DMS53 treated with DMSO at 0.1 percent for 48 hours (cell line): ENCODE measurements around the gene LDAH.
A peak's percentile ranks its signal among the peaks of the same experiment; 100 is the strongest.

Experiments
- DNase-seq: peaks from one replicate; lab custom pipeline; 2025; ENCODE audit not compliant: unreplicated experiment; lab: John Stamatoyannopoulos, UW

Gene LDAH

DNA sequence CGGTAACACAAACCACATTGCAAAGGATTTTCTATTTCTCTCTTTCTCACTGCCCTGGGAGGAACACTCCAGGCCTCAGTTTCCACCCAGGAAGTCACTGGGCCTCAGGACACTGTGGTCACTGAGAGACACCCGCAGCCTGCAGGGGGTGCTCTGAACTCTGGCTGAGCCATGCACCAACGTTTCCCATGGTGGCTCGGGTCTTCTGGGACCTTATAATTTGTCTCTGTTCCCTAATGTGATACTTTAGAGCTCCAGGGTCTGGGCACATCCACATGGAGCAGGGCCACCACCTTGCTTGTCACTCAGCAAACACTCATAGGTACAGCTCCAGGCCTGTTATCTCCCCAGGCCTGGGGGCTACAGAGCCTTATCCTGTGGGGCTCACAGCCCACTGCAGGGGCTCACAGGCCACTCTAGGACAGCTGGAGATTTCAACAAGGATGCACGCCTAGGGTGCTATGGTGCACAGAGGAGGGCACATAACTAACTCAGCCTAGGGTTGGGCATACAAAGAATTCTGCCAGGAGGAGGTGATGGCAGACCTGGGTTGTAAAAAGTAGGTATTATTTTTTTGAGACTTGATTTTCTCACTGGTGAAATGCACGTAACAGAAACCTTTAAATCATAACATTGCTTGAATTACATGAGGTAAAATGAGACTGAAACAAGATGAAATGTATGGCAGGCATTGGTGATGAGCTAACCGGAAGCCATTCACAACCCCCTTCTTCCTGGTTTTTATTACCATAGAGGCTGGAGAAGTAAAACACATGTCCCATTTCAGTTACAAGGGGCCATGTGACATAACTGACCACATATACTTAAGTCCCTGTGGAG lies 169.0 kb downstream of the LDAH start:
- no peak for DNase-seq

DNA sequence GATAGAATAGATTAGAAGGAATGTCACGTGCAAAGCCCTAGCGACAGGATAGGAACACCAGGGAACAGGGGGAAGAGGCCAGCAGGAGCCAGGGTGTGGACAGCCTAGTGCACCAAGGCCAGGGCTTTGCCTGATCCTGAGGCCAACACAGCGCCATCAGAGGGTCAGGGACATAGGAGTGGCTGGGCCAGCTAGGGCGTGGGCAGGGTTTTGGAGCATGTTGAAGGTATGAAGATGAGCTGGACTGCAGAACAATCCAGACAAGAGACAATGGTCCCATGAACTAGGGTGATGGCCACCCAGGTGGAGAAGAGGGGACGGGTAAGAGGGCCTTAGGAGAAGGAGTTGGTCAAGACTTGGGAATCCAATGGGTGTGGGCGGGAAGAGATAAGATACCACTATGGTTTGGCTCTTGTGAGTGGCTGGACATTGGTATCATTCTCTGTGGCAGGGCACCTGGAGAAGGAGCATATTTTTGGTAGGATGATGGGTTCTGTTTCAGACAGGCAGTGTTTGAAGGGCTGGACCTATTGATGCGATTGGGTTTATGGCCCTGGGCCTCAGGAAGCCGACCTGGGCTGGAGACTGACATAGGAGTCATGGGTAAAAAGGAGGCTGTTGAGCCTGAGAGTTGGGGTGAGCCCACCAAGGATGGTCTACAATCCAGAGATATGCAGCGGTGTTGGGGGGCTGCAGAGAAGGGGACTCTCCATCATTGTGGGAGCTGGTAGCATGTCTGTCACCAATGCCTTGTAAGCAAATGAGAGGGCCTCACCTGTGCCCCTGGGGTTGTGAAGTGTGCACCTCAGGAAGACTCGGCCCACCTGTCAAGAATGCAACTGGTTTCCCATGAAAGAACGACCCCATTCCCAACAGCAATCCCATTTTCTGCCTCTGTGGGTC lies 170.0 kb downstream of the LDAH start:
- no peak for DNase-seq

DNA sequence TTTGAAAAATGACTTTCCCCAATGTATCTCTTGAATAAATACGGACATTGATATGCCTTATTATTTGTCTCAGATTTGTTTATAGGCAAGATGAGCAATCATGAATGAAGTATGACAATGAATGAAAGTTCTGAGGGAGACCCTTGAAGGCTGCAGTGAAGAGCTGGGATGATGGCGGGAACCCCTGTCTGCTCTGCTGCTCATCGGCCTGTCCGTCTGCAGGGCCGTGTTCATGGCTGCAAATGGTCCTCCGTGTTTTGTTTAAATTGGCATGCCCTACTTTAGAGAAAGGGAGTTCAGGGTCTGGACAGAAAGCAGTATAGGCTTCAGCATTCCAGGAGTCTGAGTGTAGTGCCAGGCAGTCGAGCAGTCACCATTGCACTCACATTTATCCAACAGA lies 170.8 kb downstream of the LDAH start:
- no peak for DNase-seq

DNA sequence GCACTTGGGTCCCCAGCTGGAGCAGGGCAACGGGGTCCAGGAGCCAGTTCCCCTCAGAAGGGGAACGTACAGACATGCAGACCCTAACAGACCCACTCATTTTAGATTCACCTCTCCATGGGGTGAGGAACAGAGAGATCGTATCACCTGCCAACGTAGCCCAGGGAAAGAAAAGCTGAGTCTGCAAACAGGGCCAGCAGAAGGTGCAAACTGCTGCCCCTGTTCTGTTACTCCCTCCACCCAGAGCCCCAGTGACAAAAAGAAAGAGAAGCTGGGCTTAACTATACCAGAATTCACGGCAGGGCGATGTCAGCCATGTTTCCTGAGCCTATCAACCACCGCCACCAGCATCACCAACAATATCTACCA lies 171.2 kb downstream of the LDAH start:
- DNase-seq, result no peak

DNA sequence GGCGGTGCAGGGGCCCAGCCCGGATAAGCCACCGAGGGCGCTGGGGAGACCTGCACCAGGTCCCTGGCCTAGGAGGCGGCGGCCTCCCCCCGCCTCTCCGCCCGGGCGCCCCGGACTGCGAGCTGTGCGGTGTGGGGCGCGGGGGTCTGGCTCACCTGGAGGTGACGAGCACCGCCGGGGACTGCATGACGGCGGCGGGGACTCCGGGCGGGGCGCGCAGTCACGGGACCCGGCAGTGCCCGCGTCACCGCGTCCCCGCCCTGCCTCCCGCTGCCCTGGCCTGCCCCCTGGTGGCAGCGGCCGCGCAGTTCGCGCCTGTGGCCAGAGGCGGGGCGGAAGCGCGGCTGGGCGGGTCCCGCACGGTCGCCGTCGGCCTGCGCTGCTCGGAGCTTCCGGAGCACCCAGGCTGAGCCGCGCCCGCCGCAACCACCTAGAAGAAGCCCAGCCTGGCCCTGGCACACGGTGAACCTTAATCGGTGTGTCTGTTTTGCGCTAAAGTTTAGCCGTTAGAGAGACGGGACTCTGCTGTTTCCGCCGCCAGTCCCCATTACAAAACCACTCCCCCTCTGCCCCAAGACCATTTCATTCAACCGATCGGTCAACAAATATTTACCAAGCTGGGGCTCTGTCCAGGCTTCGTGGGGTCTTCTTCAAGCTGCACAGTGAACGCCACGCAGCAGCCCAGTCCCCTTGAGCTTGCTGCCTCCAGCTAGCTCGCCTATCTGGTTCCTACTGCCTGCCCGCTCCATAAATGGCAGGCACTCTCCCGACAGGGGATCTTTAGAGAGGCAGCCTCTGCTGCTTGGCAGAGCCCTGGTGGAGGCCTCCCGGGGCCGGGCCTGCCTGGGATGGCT lies 171.8 kb downstream of the LDAH start, which contains the start of gene HS1BP3:
Gene HS1BP3 (minus strand): TSS at position 222 of the 854 bp plus-strand sequence. CDS start 35 bp downstream, at position 187.
- DNase-seq, result peak; percentile 63

DNA sequence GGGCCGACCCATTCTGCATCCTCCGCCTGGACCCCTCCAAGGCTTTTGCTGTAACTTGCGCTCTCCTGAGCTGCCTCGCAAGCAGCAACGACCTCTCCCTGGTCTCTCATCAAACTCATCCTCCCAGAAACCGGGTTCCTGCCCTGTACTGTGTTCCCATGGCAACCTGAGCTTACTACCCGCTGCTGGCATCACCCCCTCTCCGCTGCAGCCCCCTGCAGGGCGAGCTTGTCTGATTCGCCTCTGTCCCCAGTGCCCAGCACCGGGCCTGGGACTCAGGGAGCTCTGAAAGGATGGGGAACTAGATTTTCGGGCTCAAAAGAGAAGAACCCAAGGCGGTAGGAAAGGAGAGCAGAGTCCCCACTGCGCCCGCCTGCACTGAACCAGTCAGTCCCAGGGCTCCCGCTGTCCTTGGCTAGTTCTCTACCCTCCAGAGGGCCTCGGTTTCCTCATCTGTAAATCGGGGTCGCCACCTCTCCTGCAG lies 172.5 kb downstream of the LDAH start:
- DNase-seq, result no peak

DNA sequence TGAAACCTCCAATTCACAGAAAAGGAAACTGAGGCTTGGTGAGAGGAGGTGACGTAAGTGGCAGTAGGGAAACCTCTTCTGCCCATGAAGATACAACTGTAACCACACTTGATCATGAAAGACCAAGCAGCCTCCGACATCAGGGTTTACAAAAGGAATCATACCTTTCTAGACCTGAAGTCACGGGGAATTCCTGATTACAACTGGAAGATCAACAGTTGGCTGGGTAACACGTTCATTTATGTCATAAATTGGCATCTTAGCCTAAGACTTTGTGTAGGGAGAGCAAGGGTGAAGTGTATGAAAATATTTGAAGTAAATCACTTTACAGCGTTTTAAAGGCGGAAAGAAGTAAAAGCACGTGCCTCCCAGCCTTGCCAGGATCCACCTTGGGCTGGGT lies 172.9 kb downstream of the LDAH start:
- DNase-seq, result no peak

DNA sequence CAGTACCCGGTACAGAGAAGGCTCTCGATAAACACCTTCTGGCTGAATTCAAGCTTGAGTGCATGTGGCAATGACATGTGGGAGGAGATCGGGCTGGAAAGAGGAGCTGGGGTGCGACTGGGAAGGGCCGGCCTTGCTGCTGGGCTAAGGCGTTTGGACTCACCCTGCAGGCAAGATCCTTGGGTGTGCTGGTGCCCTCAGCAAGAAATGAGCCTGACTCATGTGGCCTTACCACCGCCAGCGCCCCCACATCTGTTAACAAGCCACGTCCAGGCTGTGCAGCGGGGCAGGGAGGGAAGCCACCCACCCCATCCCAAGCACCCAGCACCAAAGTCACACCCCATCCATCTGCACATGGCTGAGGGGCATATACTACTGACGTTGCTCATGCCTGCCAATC lies 173.3 kb downstream of the LDAH start:
- DNase-seq, result no peak

DNA sequence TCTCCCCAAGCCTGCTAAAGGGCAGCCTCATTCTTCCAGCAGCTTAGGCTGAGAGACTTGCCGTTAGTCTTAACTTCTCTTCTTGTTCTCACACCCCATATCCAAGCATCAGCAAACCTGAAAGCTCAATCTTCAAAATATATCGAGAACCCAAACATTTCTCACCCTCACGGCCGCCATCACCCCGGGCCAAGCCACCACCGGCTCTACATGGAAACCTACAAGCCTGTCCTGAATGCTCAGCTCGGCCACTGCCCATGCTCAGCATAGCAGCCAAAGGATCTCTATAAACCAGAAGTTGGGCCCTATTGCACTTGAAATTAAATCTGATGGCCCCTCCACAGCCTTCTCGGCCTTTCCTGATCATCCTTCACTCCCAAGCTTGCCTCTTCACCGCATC lies 174.1 kb downstream of the LDAH start:
- DNase-seq, result no peak

DNA sequence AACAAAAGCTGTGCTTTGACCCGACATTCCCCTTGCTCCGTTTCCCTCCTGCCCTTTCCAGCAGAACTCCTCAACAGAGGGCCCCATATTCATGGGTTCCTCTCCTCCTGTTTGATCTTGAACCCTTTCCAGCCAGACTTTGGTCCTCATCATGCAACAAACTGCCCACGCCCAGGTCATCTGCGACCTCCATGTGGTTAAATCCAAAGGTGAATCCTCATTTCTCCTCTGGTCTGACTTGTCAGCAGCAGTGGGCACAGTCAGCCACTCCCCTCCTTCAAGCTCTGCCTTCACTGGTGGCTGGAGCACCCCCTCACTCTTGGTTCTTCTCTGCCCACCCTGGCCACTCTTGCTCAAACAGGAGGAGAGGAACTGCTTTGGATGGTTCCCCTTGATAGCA lies 174.7 kb downstream of the LDAH start:
- DNase-seq, result no peak

DNA sequence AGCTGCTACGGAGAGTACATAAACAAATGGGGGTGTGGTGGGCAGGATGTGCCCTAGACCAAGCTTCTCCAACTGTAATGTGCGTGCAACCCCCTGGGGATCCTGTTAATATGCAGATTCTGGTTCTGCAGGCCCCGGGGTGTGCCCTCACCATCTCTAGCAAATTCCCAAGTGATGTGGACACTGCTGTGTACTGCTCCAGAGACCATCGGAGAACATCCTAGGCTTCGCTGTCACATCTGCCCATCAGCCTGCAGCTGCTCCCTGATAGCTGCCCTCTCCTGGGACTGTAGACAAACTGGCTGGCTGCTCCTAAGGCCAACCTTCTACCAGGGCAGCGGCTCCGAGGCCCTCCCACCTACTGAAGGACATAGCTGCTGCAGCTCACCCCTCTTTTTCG lies 175.2 kb downstream of the LDAH start:
- DNase-seq, result no peak

DNA sequence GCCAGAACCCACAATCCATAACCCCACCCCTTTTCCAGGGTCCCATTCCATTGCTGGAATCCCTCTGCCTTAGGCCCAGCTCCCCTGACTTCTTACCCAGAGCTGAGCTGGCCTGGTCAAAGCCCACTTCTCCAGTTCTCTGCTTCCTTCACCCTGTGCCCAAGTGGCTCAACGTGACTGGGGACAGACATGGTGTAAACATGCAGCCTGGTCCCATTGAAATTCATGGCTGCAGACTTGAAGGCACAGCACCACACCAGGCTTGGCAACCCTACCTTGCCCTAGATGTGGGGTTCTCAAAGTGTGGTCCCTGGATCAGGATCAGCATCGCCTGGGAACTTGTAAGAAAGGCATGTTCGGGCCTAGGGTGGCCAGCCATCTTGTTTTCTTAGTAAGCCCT lies 175.7 kb downstream of the LDAH start:
- no peak for DNase-seq

DNA sequence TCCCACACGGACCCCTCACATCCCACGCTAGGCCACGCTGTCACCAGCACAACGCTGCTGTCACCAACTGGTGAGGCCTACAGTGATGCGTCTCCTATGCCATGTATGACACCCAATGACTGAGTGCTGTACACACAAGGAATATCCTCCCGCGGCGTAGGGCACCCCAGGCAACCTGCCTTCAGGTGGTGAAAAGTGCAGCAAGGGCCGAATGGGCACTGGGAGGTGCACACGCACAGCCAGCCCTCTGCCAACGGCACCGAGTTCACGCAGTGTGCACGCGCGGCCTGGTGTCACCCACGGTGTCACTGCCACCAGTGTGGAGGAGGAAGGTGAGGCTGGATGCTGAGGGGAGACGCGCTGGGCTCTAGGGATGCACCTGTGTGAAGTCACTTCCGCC lies 176.5 kb downstream of the LDAH start:
- no peak for DNase-seq

DNA sequence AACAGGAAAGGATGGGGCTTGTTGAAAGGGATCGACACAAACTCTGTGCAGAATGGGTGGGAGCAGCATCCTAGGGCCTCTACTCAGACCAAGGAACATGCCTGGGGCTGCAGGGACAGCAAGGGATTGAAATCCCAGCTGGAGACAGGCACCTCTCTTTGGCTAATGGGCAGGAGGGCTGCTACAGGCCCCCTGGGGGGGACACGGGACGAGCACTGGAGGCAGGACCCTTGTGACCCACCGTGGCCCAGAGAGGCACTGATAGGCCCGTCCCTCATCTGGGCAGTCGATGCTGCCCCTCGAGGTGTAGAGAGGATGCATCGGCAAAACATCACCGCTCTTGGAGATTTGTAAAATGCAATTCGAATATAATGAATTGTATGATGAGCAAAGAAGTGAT lies 177.1 kb downstream of the LDAH start:
- DNase-seq, result no peak

DNA sequence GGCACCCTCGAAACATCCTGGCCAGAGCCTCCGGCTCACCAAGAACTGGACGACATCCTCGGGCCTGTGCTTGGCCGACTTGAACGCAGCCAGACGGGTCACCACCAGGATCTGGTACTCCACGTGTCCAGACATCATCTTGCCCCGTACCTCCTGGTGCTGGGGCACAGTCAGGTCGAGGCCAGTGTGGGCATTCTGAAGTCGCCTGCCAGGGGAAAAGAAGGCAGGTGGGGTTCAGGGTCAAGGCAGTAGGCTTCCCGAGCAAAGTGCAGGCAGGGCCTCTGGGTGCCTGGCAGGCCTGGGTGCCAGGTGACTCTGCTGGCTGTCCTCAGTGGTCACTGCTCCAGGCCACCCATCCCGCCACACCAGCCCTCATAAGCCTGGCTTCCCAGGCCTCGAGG lies 177.6 kb downstream of the LDAH start:
- DNase-seq, result no peak

DNA sequence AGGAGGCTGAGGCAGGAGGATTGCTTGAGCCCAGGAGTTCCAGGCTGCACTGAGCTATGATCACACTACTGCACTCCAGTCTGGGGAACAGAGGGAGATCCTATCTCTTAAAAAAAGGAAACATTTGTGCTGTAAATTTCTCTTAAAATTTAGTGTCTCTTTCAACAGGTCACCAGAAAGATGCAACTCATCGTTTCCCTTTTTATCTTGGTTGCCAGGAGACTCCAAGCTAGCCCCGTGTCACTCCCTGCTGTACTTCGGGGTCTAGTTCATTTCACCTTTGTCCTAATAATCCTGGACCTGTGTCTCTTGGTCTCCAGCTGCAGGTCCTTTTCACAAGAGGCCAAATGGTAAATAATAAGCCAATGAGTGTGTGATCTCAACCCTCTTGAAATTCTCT lies 179.1 kb downstream of the LDAH start:
- peak; percentile 23 for DNase-seq

DNA sequence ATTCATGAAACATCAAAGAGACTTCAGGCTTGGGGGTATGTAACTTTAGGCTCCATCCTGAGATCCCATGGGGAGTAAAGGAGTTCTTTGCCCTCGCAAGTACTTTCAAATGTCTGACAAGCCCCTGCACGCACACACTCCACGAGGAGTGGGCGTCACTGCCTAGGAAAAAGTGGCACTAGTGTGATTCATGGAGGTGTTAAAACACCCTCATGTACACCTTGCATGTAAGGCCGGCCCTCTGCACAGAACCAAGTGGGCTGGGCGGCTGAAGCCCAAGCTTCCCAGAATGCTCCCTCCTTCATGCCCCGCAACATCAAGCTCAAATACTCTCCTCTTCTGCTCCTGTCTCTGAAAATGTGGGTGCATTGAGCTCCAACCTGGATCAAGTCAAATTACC lies 179.8 kb downstream of the LDAH start:
- DNase-seq, result no peak

DNA sequence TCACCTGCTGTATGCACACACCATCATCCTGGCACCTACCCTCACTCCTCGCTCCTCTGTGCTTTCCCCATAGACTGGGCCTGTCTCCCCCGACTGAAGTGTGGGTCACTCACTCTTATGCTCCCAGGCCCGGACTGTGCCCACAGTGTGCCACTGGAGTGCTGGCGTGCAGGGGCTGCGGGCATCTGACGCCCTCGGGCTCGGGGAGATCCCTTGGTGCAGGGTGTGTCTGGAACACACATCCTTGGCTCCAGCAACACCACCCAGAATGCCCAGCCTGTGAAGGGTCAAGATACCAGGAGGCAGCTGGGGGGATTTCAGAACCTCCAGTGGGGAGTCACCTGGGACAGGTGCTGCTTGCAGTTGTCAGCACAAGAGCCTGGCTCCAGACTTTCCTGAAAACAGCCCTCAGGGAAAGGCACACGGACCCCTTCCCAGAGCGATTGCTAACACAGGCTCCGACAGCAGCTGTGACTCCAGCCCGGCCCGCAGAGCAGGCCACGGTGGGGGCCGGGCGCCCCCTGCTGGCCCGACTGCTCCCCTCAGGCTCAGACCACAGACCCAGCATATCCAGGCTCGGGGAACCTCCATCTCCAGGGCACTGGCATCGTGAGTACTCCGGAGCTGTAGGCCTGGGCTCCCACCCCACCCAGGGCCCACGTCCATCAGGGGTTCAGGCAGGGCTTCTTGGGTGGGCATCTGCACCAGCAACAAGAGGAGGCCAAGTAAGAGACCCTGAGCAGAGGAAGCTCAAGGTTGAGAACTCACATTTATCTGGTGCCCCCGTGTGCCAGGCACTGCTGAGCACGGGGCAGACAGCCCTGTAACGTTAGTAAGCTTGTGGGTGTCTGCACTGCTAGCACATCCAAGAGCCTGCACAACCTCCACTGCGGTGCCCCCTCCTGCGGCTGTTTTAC lies 180.6 kb downstream of the LDAH start:
- peak; percentile 42 for DNase-seq

DNA sequence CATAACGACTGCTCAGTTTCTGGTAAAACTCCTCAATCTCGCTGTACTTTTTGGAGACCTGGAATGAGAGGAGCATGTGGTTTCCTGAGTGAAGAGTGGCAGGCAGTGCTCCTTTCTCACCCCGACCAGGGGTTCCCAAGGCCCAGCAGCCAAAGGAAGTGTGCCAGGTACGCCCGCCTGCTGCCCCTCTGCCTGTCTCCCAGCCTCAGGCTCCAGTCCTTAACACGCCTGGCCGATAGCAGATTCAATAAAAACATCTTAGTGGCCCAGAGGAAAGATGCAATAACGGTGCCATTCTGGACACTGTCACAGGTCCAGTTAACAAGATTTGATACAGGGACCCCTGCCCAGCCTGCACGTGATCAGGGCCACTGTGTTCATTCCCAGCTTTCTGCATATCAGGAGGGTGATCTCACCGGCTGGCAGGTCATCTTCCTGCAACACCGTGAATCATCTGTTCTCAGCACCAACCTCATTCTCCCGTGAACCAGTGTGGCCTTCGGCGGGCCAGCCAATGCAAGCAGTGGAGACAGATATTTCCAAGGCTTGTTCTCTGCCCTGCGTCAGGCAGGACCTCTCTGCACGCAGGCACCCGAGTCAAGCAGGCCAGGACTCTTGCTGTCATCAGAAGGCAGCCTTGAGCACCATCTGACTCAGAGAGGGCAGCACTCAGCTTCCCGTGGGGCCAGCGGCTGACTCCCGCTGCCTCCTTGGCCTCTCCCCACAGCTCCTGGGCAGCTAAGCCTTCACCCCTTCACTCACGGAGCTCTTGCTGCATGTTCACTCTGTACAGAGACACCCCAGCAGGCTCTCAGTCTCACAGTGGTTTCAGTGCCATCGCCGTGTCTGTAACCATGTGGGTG lies 181.5 kb downstream of the LDAH start:
- no peak for DNase-seq
